Measurements from ENCODE around the gene JAKMIP1.
A peak's percentile ranks its signal among the peaks of the same experiment; 100 is the strongest.

JAKMIP1 gene

DNA sequence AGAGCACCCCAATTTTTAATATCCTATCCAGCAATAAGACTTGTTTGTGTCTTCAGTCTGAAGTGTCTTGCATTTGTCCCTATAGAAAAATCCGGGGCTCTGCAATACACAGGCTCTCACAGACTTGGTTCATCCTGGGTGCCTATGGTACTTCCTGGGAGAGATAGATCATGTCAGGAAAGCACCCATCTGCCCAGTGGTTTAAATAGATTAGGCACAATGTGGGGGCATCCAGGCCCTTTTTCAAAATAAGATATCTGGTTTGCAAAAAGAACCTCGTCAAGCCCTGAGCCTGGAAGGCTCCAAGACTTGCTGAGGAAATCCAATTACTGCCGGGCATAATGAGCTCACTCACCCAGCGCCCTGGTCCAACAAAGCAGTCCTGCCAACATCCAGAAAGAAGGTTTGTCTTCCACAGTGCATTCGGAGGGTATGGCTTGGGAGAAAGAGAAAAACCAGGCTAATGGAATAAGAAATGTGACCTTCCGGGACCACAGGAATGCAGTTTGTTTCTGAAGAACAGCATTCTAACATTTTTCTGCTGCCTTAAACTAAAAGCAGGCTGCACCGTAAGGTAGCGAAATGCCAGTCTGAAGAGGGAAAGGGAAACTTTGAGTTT, 11.6 kb downstream of the JAKMIP1 start:
- H3K9me3 ChIP-seq (ENCODE audit: control insufficient read depth, low read length) = peaks cover 14% of the 10 kb centered on the region
- no peaks in the 10 kb centered on the region for H3K36me3 ChIP-seq (ENCODE audit: control insufficient read depth, insufficient read depth, low read length, severe bottlenecking)

DNA sequence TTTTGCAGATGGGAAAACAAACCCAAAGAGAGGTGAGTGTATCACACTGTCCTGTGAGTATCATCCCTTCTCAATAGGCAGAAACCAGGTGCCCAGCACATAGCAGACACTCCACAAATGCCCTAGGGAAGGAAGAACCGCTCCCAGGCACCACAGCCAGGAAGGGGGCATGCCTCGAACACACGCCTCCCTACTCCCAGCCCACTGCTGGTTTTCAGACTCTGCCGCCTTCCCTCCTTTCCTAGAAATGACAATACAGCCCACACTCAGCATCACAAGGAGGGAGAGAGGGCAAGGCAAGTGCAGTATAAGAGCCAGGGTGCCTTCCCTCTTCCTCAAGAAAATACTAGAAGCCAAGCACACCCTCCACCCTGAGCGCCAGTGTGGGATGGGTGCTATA, 16.2 kb downstream of the JAKMIP1 start:
- Histone ChIP-seq H3K27me3 (replicated peaks; ENCODE audit: control insufficient read depth, insufficient read depth, low read length) (peaks cover 3% of the 10 kb centered on the region), H3K9me3 (ENCODE audit: control insufficient read depth, low read length) (peaks cover 24% of the 10 kb centered on the region), H3K36me3 (ENCODE audit: control insufficient read depth, insufficient read depth, low read length, severe bottlenecking) (no peaks in the 10 kb centered on the region), H3K4me1 (ENCODE audit: control insufficient read depth, insufficient read depth, low read length) (no peaks in the 10 kb centered on the region), H3K4me3 (ENCODE audit: low read length) (no peak overlapping the region), H3K9ac (ENCODE audit: low read length) (no peak overlapping the region)
- no peak for DNase-seq (ENCODE audit: low read depth)

More for the DNA sequence above, 11.6 kb downstream of the JAKMIP1 start:
- DNase-seq (ENCODE audit: low read depth) = peak; percentile 48
- H3K4me3 ChIP-seq (ENCODE audit: low read length) = no peak overlapping the region
- H3K27me3 ChIP-seq (replicated peaks; ENCODE audit: control insufficient read depth, insufficient read depth, low read length) = peaks cover 27% of the 10 kb centered on the region
- no peak overlapping the region for H3K9ac ChIP-seq (ENCODE audit: low read length)
- H3K4me1 ChIP-seq (ENCODE audit: control insufficient read depth, insufficient read depth, low read length) = no peaks in the 10 kb centered on the region

DNA sequence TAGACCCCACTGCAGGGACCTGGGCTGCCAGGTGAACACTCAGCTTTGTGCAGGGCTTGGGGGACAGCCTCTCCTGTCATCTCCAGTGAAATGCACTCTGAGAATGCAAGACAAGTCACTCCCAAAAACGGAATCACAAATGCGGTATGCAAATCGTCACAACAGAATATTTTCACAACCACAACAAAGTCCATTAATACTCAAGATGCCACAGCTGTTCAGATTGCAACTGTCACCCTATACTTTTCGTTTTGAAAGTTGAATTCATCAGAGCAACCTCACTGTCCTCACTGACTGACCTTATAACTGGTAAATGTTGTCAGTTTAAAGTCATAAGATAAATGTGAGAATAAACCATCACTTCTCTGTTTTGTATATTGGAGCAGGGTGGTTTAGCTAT, 16.6 kb downstream of the JAKMIP1 start:
- no peak overlapping the region for H3K4me3 ChIP-seq (ENCODE audit: low read length)
- peaks cover 24% of the 10 kb centered on the region for H3K9me3 ChIP-seq (ENCODE audit: control insufficient read depth, low read length)

DNA sequence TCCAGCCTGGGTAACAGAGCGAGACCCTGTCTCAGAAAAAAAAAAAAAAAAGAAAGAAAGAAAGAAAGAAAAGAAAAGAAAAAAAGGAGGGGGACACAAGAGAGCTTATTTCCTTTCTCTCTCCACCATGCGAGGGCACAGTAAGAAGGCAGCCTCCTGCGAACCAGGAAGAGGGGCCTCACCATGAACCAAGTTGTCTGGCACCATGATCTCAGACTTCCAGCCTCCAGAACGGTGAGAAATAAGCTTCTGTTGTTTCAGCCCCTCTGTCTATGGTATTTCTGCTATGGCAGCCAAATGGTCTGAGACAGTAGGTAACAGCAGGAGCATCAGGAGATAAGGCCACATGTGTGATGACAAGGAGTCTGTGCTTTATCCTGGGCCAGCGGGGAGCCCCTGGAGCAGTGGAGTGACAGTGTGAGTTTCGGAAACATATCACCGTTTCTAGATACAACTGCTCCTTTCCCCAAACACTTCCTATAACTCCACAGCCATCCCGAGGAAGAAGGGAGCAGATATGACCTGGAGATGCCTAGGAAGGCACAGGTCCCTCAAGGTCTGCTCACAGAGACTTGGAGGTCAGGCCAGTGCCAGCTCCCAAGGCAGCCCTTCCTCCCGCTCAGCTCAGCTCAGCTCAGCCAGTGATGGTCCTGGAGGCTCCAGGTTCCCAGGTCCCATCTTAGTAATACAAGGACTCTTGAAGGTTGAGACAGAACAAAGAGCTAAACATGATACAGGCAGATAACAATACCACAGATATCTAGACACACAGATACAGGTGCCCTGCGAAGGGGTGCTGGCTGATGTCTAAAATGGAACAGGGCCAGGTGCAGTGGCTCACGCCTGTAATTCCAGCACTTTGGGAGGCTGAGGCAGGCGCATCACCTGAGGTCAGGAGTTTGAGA, 17.7 kb downstream of the JAKMIP1 start:
- Histone ChIP-seq H3K4me3 (ENCODE audit: low read length) (no peak overlapping the region), H3K36me3 (ENCODE audit: control insufficient read depth, insufficient read depth, low read length, severe bottlenecking) (no peaks in the 10 kb centered on the region), H3K9me3 (ENCODE audit: control insufficient read depth, low read length) (peaks cover 24% of the 10 kb centered on the region), H3K27me3 (replicated peaks; ENCODE audit: control insufficient read depth, insufficient read depth, low read length) (peaks cover 3% of the 10 kb centered on the region), H3K9ac (ENCODE audit: low read length) (no peak overlapping the region), H3K4me1 (ENCODE audit: control insufficient read depth, insufficient read depth, low read length) (no peaks in the 10 kb centered on the region)
- DNase-seq (ENCODE audit: low read depth) = no peak

More for the DNA sequence above, 16.6 kb downstream of the JAKMIP1 start:
- H3K27me3 ChIP-seq (replicated peaks; ENCODE audit: control insufficient read depth, insufficient read depth, low read length) = peaks cover 3% of the 10 kb centered on the region
- H3K4me1 ChIP-seq (ENCODE audit: control insufficient read depth, insufficient read depth, low read length) = no peaks in the 10 kb centered on the region
- no peaks in the 10 kb centered on the region for H3K36me3 ChIP-seq (ENCODE audit: control insufficient read depth, insufficient read depth, low read length, severe bottlenecking)
- no peak for DNase-seq (ENCODE audit: low read depth)
- no peak overlapping the region for H3K9ac ChIP-seq (ENCODE audit: low read length)

DNA sequence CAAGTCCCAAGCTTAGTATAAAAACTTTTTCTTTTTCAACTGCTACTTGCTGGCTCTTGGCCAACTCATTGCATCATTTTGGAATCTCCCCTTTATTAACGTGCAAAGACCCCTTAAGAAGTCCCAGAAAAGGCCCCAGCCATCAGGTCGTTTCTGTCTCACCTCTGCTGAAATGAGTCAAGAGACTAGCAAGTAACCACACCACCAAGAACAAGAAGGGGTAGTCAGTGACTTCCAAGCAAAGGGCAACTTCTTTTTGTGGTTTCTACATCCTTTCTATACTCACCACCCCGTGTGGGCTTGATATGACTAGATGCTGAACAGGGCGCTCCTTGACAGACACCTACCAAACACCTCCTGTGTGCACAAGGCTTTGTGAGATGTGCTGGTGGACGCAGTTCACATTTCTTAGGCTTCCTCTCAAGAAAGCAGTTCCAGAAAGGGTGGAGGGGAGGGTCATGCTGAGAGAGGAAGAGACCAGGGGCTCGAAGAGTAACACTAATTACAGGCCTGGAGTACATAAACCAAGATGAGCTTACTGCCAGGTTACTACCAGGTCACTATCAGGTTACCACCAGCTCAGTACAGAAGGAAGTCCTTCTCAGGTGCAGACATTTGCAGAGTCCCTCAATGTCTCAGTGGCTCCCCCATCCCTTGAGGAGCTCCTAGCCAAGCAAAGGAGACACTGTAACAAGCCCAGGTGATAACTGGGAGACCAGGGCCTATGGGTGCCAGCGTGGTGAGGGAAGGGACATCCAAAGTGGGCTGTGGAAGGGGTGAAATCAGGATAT, 19.3 kb downstream of the JAKMIP1 start:
- no peaks in the 10 kb centered on the region for H3K36me3 ChIP-seq (ENCODE audit: control insufficient read depth, insufficient read depth, low read length, severe bottlenecking)
- H3K4me3 ChIP-seq (ENCODE audit: low read length) = no peak overlapping the region
- peaks cover 12% of the 10 kb centered on the region for H3K9me3 ChIP-seq (ENCODE audit: control insufficient read depth, low read length)
- H3K27me3 ChIP-seq (replicated peaks; ENCODE audit: control insufficient read depth, insufficient read depth, low read length) = peaks cover 3% of the 10 kb centered on the region
- H3K4me1 ChIP-seq (ENCODE audit: control insufficient read depth, insufficient read depth, low read length) = no peaks in the 10 kb centered on the region
- no peak for DNase-seq (ENCODE audit: low read depth)
- H3K9ac ChIP-seq (ENCODE audit: low read length) = no peak overlapping the region

DNA sequence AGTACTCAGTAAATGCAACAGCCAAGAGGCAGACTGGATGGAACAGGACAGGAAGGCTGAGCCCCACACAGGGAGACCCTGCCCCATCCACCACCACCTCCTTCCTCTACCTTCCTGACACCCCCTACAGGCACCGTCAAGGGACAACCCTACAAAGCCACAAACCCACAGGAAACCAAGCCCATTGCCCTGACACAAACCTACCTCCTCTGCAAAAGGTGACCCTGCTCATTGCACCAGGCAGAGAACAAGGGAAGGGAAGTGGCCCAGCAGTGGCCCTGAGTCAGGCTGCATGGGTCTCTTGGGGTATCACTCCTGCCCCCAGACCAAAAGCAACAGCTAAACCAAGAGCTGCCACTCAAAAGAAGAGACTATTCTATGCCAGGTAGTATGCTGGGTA, 21.0 kb downstream of the JAKMIP1 start:
- Histone ChIP-seq H3K4me3 (ENCODE audit: low read length) (no peak overlapping the region), H3K9ac (ENCODE audit: low read length) (no peak overlapping the region), H3K9me3 (ENCODE audit: control insufficient read depth, low read length) (peaks cover 10% of the 10 kb centered on the region), H3K27me3 (replicated peaks; ENCODE audit: control insufficient read depth, insufficient read depth, low read length) (peaks cover 3% of the 10 kb centered on the region), H3K4me1 (ENCODE audit: control insufficient read depth, insufficient read depth, low read length) (no peaks in the 10 kb centered on the region), H3K36me3 (ENCODE audit: control insufficient read depth, insufficient read depth, low read length, severe bottlenecking) (no peaks in the 10 kb centered on the region)
- no peak for DNase-seq (ENCODE audit: low read depth)

DNA sequence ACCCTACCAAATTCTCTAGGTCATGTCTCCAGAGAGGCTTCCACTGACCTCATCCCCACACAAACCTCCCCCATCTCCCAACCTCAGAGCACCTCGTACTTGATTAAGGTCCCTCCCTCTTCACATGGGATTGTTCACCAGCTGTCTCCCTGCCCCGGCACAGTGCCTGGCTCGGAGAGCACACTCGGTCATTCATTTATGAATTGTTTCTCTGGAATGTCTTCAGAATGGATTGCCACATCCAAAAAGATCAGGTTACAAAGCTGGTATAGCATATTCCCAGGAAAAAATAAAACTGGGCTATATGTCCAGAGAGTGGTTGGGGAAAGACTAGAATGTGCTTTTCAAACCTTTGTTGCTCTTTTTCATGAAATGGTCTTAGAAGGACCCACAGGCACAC, 21.6 kb downstream of the JAKMIP1 start:
- H3K9me3 ChIP-seq (ENCODE audit: control insufficient read depth, low read length) = peaks cover 10% of the 10 kb centered on the region
- peak; percentile 39 for DNase-seq (ENCODE audit: low read depth)

DNA sequence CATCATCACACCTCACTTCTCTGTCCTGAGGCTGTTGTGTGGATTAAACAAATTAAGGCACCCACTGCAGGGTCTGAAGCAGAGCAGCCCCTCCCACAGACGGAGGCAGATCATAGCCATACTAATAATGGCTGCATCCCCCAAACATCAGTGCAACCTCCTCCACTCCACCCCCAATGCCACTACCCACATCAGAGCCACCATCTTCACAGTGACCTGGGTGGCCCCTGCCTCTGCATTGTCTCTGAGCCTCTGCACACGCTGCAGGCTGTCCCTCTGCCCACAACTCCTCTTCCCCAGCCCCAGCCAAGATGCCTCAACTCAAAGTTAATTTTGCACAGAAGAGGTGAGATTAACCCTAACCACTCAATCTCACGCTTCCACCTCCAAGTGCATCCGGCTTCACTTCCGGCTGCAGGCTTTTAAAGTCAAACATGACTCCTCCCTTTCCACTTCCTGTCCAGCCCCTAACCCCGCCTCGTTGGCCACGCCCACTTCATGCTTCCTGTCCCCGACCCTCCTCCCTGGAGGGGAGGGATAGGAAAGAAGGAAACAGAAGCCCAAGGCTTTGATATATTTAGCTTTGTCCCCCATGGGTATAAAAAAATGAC, 22.7 kb downstream of the JAKMIP1 start:
- Histone ChIP-seq H3K9ac (ENCODE audit: low read length) (no peak overlapping the region), H3K36me3 (ENCODE audit: control insufficient read depth, insufficient read depth, low read length, severe bottlenecking) (no peaks in the 10 kb centered on the region), H3K4me1 (ENCODE audit: control insufficient read depth, insufficient read depth, low read length) (no peaks in the 10 kb centered on the region), H3K27me3 (replicated peaks; ENCODE audit: control insufficient read depth, insufficient read depth, low read length) (peaks cover 3% of the 10 kb centered on the region), H3K4me3 (ENCODE audit: low read length) (no peak overlapping the region), H3K9me3 (ENCODE audit: control insufficient read depth, low read length) (peaks cover 10% of the 10 kb centered on the region)
- no peak for DNase-seq (ENCODE audit: low read depth)

More for the DNA sequence above, 21.6 kb downstream of the JAKMIP1 start:
- no peak overlapping the region for H3K4me3 ChIP-seq (ENCODE audit: low read length)
- peaks cover 3% of the 10 kb centered on the region for H3K27me3 ChIP-seq (replicated peaks; ENCODE audit: control insufficient read depth, insufficient read depth, low read length)
- H3K9ac ChIP-seq (ENCODE audit: low read length) = no peak overlapping the region
- H3K4me1 ChIP-seq (ENCODE audit: control insufficient read depth, insufficient read depth, low read length) = no peaks in the 10 kb centered on the region
- no peaks in the 10 kb centered on the region for H3K36me3 ChIP-seq (ENCODE audit: control insufficient read depth, insufficient read depth, low read length, severe bottlenecking)

DNA sequence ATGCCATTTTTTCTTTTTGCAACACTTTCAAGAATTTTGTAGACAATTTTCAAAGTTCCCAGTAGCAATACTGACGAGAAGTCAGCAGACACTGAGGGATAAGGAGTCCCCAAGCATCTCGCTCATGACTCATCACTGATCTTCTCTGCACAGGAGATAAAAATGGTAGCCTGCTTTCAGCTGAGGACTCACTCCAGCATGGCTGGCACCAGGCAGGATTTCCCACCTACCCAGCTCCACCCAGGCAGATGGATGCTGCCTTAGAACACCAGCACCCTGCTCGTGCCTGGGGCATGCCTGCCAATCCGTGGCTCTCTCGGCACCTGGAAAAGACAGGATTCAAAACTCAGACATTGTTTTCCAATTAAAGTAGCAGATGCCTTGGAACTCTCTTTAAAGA, 24.9 kb downstream of the JAKMIP1 start:
- no peaks in the 10 kb centered on the region for H3K36me3 ChIP-seq (ENCODE audit: control insufficient read depth, insufficient read depth, low read length, severe bottlenecking)
- peaks cover 4% of the 10 kb centered on the region for H3K27me3 ChIP-seq (replicated peaks; ENCODE audit: control insufficient read depth, insufficient read depth, low read length)
- H3K9me3 ChIP-seq (ENCODE audit: control insufficient read depth, low read length) = peaks cover 7% of the 10 kb centered on the region
- no peak overlapping the region for H3K9ac ChIP-seq (ENCODE audit: low read length)
- no peak overlapping the region for H3K4me3 ChIP-seq (ENCODE audit: low read length)
- DNase-seq (ENCODE audit: low read depth) = no peak
- H3K4me1 ChIP-seq (ENCODE audit: control insufficient read depth, insufficient read depth, low read length) = no peaks in the 10 kb centered on the region

DNA sequence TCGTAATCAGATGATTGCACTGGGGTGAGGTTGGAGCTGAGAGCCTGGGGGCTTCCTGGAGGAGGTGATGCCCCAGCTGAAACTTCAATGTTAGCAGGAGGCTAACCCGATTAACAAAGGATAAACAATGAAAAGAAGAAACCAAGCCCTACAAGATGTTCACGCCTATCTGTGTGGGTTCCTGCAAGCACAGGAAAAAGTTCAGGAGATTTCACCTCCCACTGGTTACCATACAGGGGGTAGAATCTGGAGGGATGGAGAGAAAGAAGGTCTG, 27.5 kb downstream of the JAKMIP1 start:
- DNase-seq (ENCODE audit: low read depth) = no peak
- Histone ChIP-seq H3K27me3 (replicated peaks; ENCODE audit: control insufficient read depth, insufficient read depth, low read length) (peaks cover 4% of the 10 kb centered on the region), H3K4me3 (ENCODE audit: low read length) (no peak overlapping the region)

More for the DNA sequence above, 27.5 kb downstream of the JAKMIP1 start:
- Histone ChIP-seq H3K9me3 (ENCODE audit: control insufficient read depth, low read length) (no peaks in the 10 kb centered on the region), H3K9ac (ENCODE audit: low read length) (no peak overlapping the region), H3K4me1 (ENCODE audit: control insufficient read depth, insufficient read depth, low read length) (no peaks in the 10 kb centered on the region), H3K36me3 (ENCODE audit: control insufficient read depth, insufficient read depth, low read length, severe bottlenecking) (no peaks in the 10 kb centered on the region)
